ENCODE data around the gene PCSK6.

DNA sequence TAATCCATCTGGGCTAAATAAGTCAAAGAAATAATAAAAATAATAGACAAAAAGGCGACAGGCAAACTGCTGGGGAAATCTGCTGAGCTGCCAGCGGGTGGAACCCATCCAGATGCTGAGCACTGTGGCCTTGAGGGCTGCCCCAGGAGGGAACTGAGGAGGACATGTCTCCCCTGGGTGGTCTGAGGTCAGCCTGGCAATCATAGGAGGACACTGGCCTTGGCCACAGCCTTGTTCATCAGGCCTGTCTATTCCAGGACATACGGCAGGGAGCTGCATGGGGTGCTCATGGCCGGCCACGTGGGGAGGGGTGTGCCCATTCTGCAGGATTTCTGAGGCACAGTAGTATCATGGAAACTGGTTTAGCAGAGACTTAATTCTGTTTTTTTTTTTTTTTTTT lies 173.0 kb downstream of the PCSK6 start:
- TF ChIP-seq, protein P1, sequence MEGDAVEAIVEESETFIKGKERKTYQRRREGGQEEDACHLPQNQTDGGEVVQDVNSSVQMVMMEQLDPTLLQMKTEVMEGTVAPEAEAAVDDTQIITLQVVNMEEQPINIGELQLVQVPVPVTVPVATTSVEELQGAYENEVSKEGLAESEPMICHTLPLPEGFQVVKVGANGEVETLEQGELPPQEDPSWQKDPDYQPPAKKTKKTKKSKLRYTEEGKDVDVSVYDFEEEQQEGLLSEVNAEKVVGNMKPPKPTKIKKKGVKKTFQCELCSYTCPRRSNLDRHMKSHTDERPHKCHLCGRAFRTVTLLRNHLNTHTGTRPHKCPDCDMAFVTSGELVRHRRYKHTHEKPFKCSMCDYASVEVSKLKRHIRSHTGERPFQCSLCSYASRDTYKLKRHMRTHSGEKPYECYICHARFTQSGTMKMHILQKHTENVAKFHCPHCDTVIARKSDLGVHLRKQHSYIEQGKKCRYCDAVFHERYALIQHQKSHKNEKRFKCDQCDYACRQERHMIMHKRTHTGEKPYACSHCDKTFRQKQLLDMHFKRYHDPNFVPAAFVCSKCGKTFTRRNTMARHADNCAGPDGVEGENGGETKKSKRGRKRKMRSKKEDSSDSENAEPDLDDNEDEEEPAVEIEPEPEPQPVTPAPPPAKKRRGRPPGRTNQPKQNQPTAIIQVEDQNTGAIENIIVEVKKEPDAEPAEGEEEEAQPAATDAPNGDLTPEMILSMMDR (IDR thresholded peaks at IDR 0.05) = no peak
- TF ChIP-seq POLR2A (IDR thresholded peaks at IDR 0.05) = no peak

Data from gastroesophageal sphincter (tissue), 3 donors.